ENCODE results near the gene PTPRG. TPM values are rescaled to one million over a fixed set of nuclear protein-coding genes. Genes with fewer than 3 reads are reported as not detected.

Gene PTPRG
- total and polyA plus RNA-seq, 4 donors: 3.6 to 35.6 (median 8.1) TPM

- Histone ChIP-seq H3K4me3 (ENCODE audit: low read depth in 1 of 3, low read length in 3 of 3) (no peak overlapping the region), H3K36me3 (ENCODE audit: control insufficient read depth in 4 of 4, insufficient read depth in 3 of 4, low read depth in 1 of 4, low read length in 3 of 4) (peaks cover 0 to 6% (median under 1%) of the 10 kb centered on the region in 4 donors), H3K9ac (ENCODE audit: low read depth in 1 of 2, low read length in 2 of 2) (no peak overlapping the region), H3K9me3 (ENCODE audit: control insufficient read depth in 4 of 4, low read length in 3 of 4) (no peaks in the 10 kb centered on the region), H3K27me3 (ENCODE audit: control insufficient read depth in 4 of 4, insufficient read depth in 4 of 4, low read length in 3 of 4) (no peaks in the 10 kb centered on the region), H3K4me1 (ENCODE audit: control insufficient read depth in 4 of 4, insufficient read depth in 4 of 4, low read length in 3 of 4) (no peaks in the 10 kb centered on the region), H3K27ac (ENCODE audit: low read depth in 1 of 2, low read length in 2 of 2) (no peak overlapping the region)
- no peak for DNase-seq (ENCODE audit: low spot score)
- 70% methylated on average over 3 of the region's 3 CpGs for WGBS
- no peak for TF ChIP-seq YY1 (IDR thresholded peaks at IDR 0.05)
- no peak for TF ChIP-seq SP1 (IDR thresholded peaks at IDR 0.05)
- TF ChIP-seq RXRA (IDR thresholded peaks at IDR 0.05): no peak
- TF ChIP-seq HNF4A (conservative IDR thresholded peaks at IDR 0.05): no peak
- TF ChIP-seq MAX (IDR thresholded peaks at IDR 0.05): no peak
- no peak for TF ChIP-seq GABPA (IDR thresholded peaks at IDR 0.05 in 1 of 2, conservative IDR thresholded peaks at IDR 0.05 in 1 of 2)
- TF ChIP-seq NR2F2 (IDR thresholded peaks at IDR 0.05): no peak
- no peak for TF ChIP-seq HNF4G (IDR thresholded peaks at IDR 0.05)
- TF ChIP-seq JUND (IDR thresholded peaks at IDR 0.05): no peak
Measured at GRCh38 chr3:62199126-62199525, 637.8 kb downstream of the PTPRG start.

- DNase-seq (ENCODE audit: low spot score): no peak
- Histone ChIP-seq H3K4me3 (ENCODE audit: low read depth in 1 of 3, low read length in 3 of 3) (no peak overlapping the region), H3K36me3 (ENCODE audit: control insufficient read depth in 4 of 4, insufficient read depth in 3 of 4, low read depth in 1 of 4, low read length in 3 of 4) (peaks cover 0 to 6% (median 3%) of the 10 kb centered on the region in 4 donors), H3K9me3 (ENCODE audit: control insufficient read depth in 4 of 4, low read length in 3 of 4) (no peaks in the 10 kb centered on the region), H3K4me1 (ENCODE audit: control insufficient read depth in 4 of 4, insufficient read depth in 4 of 4, low read length in 3 of 4) (no peaks in the 10 kb centered on the region), H3K9ac (ENCODE audit: low read depth in 1 of 2, low read length in 2 of 2) (no peak overlapping the region), H3K27me3 (ENCODE audit: control insufficient read depth in 4 of 4, insufficient read depth in 4 of 4, low read length in 3 of 4) (no peaks in the 10 kb centered on the region), H3K27ac (ENCODE audit: low read depth in 1 of 2, low read length in 2 of 2) (no peak overlapping the region)
- WGBS: 42% methylated on average over 6 of the region's 6 CpGs
- peak; percentile 64 for TF ChIP-seq CTCF (IDR thresholded peaks at IDR 0.05; ENCODE audit: low read depth, low read length, missing input control)
- peak; percentile 83 to 85 for TF ChIP-seq RAD21 (IDR thresholded peaks at IDR 0.05)
- no peak for TF ChIP-seq YY1 (IDR thresholded peaks at IDR 0.05)
- TF ChIP-seq REST (IDR thresholded peaks at IDR 0.05): no peak
- TF ChIP-seq GABPA (IDR thresholded peaks at IDR 0.05 in 1 of 2, conservative IDR thresholded peaks at IDR 0.05 in 1 of 2): no peak
- TF ChIP-seq ZBTB33 (IDR thresholded peaks at IDR 0.05): no peak
Measured at GRCh38 chr3:62201438-62202035, 640.2 kb downstream of the PTPRG start.

All from liver (tissue), 9 donors.